ENCODE results near the gene CD1C. TPM values are rescaled to one million over a fixed set of nuclear protein-coding genes. Genes with fewer than 3 reads are reported as not detected.

The CD1C gene
- not detected in 5 replicates for total RNA-seq (2022; extraction: Qiagen RNA extraction; ENCODE audit: low read depth)

GRCh38 chr1:158289811-158290210 lies at the start of gene CD1C:
TSS of gene CD1C (plus strand) at chr1:158289923. CDS start at chr1:158290065, 142 bp downstream.

GRCh38 chr1:158331481-158332150 lies 41.9 kb downstream of the CD1C start, which contains the start of gene CD1B:
TSS of gene CD1B (minus strand) at chr1:158331531. CDS start at chr1:158331423, 108 bp downstream.

Other genes with a start within 250 kb of the CD1C start
- 0.05 TPM in 1 of 5 replicates, not detected in the others for gene CD1D, start 109.0 kb upstream of the CD1C start, total RNA-seq (2022; extraction: Qiagen RNA extraction; ENCODE audit: low read depth)
- gene CD1A, start 35.5 kb upstream of the CD1C start, total RNA-seq (2022; extraction: Qiagen RNA extraction; ENCODE audit: low read depth), result not detected in 5 replicates
- not detected in 5 replicates for gene CD1B, start 41.6 kb downstream of the CD1C start, total RNA-seq (2022; extraction: Qiagen RNA extraction; ENCODE audit: low read depth)
- not detected in 5 replicates for gene CD1E, start 64.0 kb downstream of the CD1C start, total RNA-seq (2022; extraction: Qiagen RNA extraction; ENCODE audit: low read depth)
- not detected in 5 replicates for gene OR10T2, start 109.5 kb downstream of the CD1C start, total RNA-seq (2022; extraction: Qiagen RNA extraction; ENCODE audit: low read depth)
- gene OR10K2, start 136.3 kb downstream of the CD1C start, total RNA-seq (2022; extraction: Qiagen RNA extraction; ENCODE audit: low read depth), result not detected in 5 replicates
- gene OR10K1, start 171.9 kb downstream of the CD1C start, total RNA-seq (2022; extraction: Qiagen RNA extraction; ENCODE audit: low read depth), result not detected in 5 replicates
- not detected in 5 replicates for gene OR10R2, start 182.3 kb downstream of the CD1C start, total RNA-seq (2022; extraction: Qiagen RNA extraction; ENCODE audit: low read depth)